ENCODE data around the gene SMLR1. TPM values are rescaled to one million over a fixed set of nuclear protein-coding genes. Genes with fewer than 3 reads are reported as not detected.
A peak's percentile ranks its signal among the peaks of the same experiment; 100 is the strongest.

The SMLR1 gene
- total and polyA plus RNA-seq, 2 experiments from 2014 or later = not detected

GRCh38 chr6:130851026-130851425 lies 23.8 kb downstream of the SMLR1 start:
- Histone ChIP-seq H3K27ac (no peak overlapping the region), H3K4me2 (ENCODE audit: unreplicated experiment) (no peak overlapping the region), H2AFZ (no peak overlapping the region), H3K27me3 (replicated peaks; ENCODE audit: insufficient read depth) (no peaks in the 10 kb centered on the region), H3F3A (ENCODE audit: insufficient read depth) (peaks cover 13% of the 10 kb centered on the region; the same call in 1 of the 2 replicates), H3K79me2 (ENCODE audit: insufficient read depth) (no peaks in the 10 kb centered on the region), H3K4me1 (ENCODE audit: insufficient read depth) (peaks cover 12% of the 10 kb centered on the region), H3K36me3 (ENCODE audit: low read depth) (no peaks in the 10 kb centered on the region; the same call in 1 of the 2 replicates), H3K9me2 (ENCODE audit: insufficient read depth) (no peaks in the 10 kb centered on the region), H3K4me3 (no peak overlapping the region), H4K20me1 (ENCODE audit: insufficient read depth) (no peaks in the 10 kb centered on the region), H3K9me3 (ENCODE audit: low read depth) (no peaks in the 10 kb centered on the region), H3K9ac (no peak overlapping the region)
- in situ Hi-C loops (cut with MboI) = no loop called here
- WGBS, 2 experiments (ENCODE audit: low coverage in 1 of 2, low lambda C conversion rate in 2 of 2, missing lambda C conversion rate in 2 of 2) = 68 to 74% methylated on average over 1 of the region's 1 CpG
- DNase-seq = no peak
- no peak for TF ChIP-seq EZH2phosphoT487 (IDR thresholded peaks at IDR 0.05; ENCODE audit: insufficient read depth, low read depth)
- TF ChIP-seq EZH2 (IDR thresholded peaks at IDR 0.05; ENCODE audit: insufficient read depth, poor library complexity, severe bottlenecking) = no peak

- no peak for DNase-seq
- peaks cover 13% of the 10 kb centered on the region; the same call in 1 of the 2 replicates for H3F3A ChIP-seq (ENCODE audit: insufficient read depth)
Observed at GRCh38 chr6:130852844-130853554, 25.8 kb downstream of the SMLR1 start.

GRCh38 chr6:130853555-130854183 lies 26.5 kb downstream of the SMLR1 start:
- Histone ChIP-seq H3K9me2 (ENCODE audit: insufficient read depth) (no peaks in the 10 kb centered on the region), H3K9me3 (ENCODE audit: low read depth) (no peaks in the 10 kb centered on the region), H4K20me1 (ENCODE audit: insufficient read depth) (no peaks in the 10 kb centered on the region), H3K79me2 (ENCODE audit: insufficient read depth) (no peaks in the 10 kb centered on the region), H3K27ac (no peak overlapping the region), H3K4me2 (ENCODE audit: unreplicated experiment) (peak overlapping the region; percentile 15), H3K27me3 (replicated peaks; ENCODE audit: insufficient read depth) (no peaks in the 10 kb centered on the region), H2AFZ (no peak overlapping the region), H3K4me1 (ENCODE audit: insufficient read depth) (peaks cover 12% of the 10 kb centered on the region), H3K36me3 (ENCODE audit: low read depth) (no peaks in the 10 kb centered on the region; the same call in 1 of the 2 replicates), H3K9ac (no peak overlapping the region; the same call in 1 of the 2 replicates), H3K4me3 (no peak overlapping the region), H3F3A (ENCODE audit: insufficient read depth) (peaks cover 13% of the 10 kb centered on the region; the same call in 1 of the 2 replicates)
- no peak for TF ChIP-seq EZH2phosphoT487 (IDR thresholded peaks at IDR 0.05; ENCODE audit: insufficient read depth, low read depth)
- TF ChIP-seq EZH2 (IDR thresholded peaks at IDR 0.05; ENCODE audit: insufficient read depth, poor library complexity, severe bottlenecking) = no peak
- 30 to 32% methylated on average over 5 of the region's 5 CpGs for WGBS, 2 experiments (ENCODE audit: low coverage in 1 of 2, low lambda C conversion rate in 2 of 2, missing lambda C conversion rate in 2 of 2)
- peak; percentile 86 for DNase-seq
- in situ Hi-C loops (cut with MboI) = no loop called here

More at GRCh38 chr6:130852844-130853554, 25.8 kb downstream of the SMLR1 start:
- Histone ChIP-seq H3K4me1 (ENCODE audit: insufficient read depth) (peaks cover 12% of the 10 kb centered on the region), H3K27ac (no peak overlapping the region), H3K9me3 (ENCODE audit: low read depth) (no peaks in the 10 kb centered on the region), H3K9me2 (ENCODE audit: insufficient read depth) (no peaks in the 10 kb centered on the region), H3K4me3 (no peak overlapping the region), H3K79me2 (ENCODE audit: insufficient read depth) (no peaks in the 10 kb centered on the region), H2AFZ (no peak overlapping the region), H4K20me1 (ENCODE audit: insufficient read depth) (no peaks in the 10 kb centered on the region), H3K4me2 (ENCODE audit: unreplicated experiment) (no peak overlapping the region), H3K36me3 (ENCODE audit: low read depth) (no peaks in the 10 kb centered on the region; the same call in 1 of the 2 replicates), H3K9ac (no peak overlapping the region), H3K27me3 (replicated peaks; ENCODE audit: insufficient read depth) (no peaks in the 10 kb centered on the region)
- TF ChIP-seq EZH2 (IDR thresholded peaks at IDR 0.05; ENCODE audit: insufficient read depth, poor library complexity, severe bottlenecking) (no peak), EZH2phosphoT487 (IDR thresholded peaks at IDR 0.05; ENCODE audit: insufficient read depth, low read depth) (no peak)
- 67% methylated on average over 7 of the region's 7 CpGs for WGBS, 2 experiments (ENCODE audit: low coverage in 1 of 2, low lambda C conversion rate in 2 of 2, missing lambda C conversion rate in 2 of 2)
- in situ Hi-C loops (cut with MboI) = no loop called here

- TF ChIP-seq EZH2 (IDR thresholded peaks at IDR 0.05; ENCODE audit: insufficient read depth, poor library complexity, severe bottlenecking) (no peak), EZH2phosphoT487 (IDR thresholded peaks at IDR 0.05; ENCODE audit: insufficient read depth, low read depth) (no peak)
- H3K79me2 ChIP-seq (ENCODE audit: insufficient read depth) = no peaks in the 10 kb centered on the region
- in situ Hi-C loops (cut with MboI) = no loop called here
- H3K9me2 ChIP-seq (ENCODE audit: insufficient read depth) = no peaks in the 10 kb centered on the region
- no peak for DNase-seq
- no peaks in the 10 kb centered on the region for H3K9me3 ChIP-seq (ENCODE audit: low read depth)
- peaks cover 12% of the 10 kb centered on the region for H3K4me1 ChIP-seq (ENCODE audit: insufficient read depth)
- no peak overlapping the region for H3K4me3 ChIP-seq
- peaks cover 6% of the 10 kb centered on the region; the same call in 1 of the 2 replicates for H3K36me3 ChIP-seq (ENCODE audit: low read depth)
- H3F3A ChIP-seq (ENCODE audit: insufficient read depth) = peaks cover 13% of the 10 kb centered on the region; the same call in 1 of the 2 replicates
- no peaks in the 10 kb centered on the region for H4K20me1 ChIP-seq (ENCODE audit: insufficient read depth)
- H3K27me3 ChIP-seq (replicated peaks; ENCODE audit: insufficient read depth) = no peaks in the 10 kb centered on the region
- H3K27ac ChIP-seq = no peak overlapping the region
- no peak overlapping the region for H2AFZ ChIP-seq
- no peak overlapping the region for H3K4me2 ChIP-seq (ENCODE audit: unreplicated experiment)
- no peak overlapping the region for H3K9ac ChIP-seq
- 85 to 90% methylated on average over 4 of the region's 4 CpGs for WGBS, 2 experiments (ENCODE audit: low coverage in 1 of 2, low lambda C conversion rate in 2 of 2, missing lambda C conversion rate in 2 of 2)
Observed at GRCh38 chr6:130858054-130858453, 30.8 kb downstream of the SMLR1 start.
